Measurements from ENCODE around the gene CAPN11. TPM values are rescaled to one million over a fixed set of nuclear protein-coding genes. Genes with fewer than 3 reads are reported as not detected.

Gene CAPN11
- total RNA-seq, 2 experiments from 2014 or later, result 1.3 to 1.5 TPM

GRCh38 chr6:44223319-44224028, 64.9 kb downstream of the CAPN11 start, which contains the start of gene SLC29A1:
SLC29A1 (plus strand) TSS chr6:44223595; CDS start chr6:44227314, 3,719 bp downstream.
- peaks cover 4% of the 10 kb centered on the region in 2 experiments for H3K27me3 ChIP-seq (ENCODE audit: control insufficient read depth in 1 of 2, insufficient read depth in 2 of 2, low read length in 2 of 2)
- H3K36me3 Mint-ChIP-seq (ENCODE audit: low read depth), result no peaks in the 10 kb centered on the region
- peak; percentile 72 to 92 (median 82) for DNase-seq
- H3K4me3 ChIP-seq (ENCODE audit: low read length), result peak within 1 kb of the TSS; percentile 55
- H3K9me3 ChIP-seq (ENCODE audit: control insufficient read depth in 1 of 2, insufficient read depth in 1 of 2, low read length in 2 of 2), result no peaks in the 10 kb centered on the region
- H3K36me3 ChIP-seq (ENCODE audit: insufficient read depth, low read length), result no peaks in the 10 kb centered on the region
- H3K27ac Mint-ChIP-seq, result no peak within 1 kb of the TSS
- peak within 1 kb of the TSS; percentile 84 for H3K4me3 Mint-ChIP-seq
- no peak for TF ChIP-seq CTCF (IDR thresholded peaks at IDR 0.05)
- H3K27me3 Mint-ChIP-seq, result no peaks in the 10 kb centered on the region
- intact Hi-C loops (cut with DNase I, micrococcal nuclease), result loop anchor here (2.0 to 10.0 kb wide), 4 partner anchors 13 to 589 kb away; partner anchors contain the start of genes SLC35B2 (in 2 of the 2), MAD2L1BP (in 1 of the 2), MRPL14 (in 1 of the 2) and TMEM63B (in 1 of the 2)
- no peak within 1 kb of the TSS for H3K27ac ChIP-seq (ENCODE audit: low read depth in 1 of 2, low read length in 2 of 2)
- H3K4me1 ChIP-seq (ENCODE audit: insufficient read depth, low read length), result peaks cover 38% of the 10 kb centered on the region
- H3K4me1 Mint-ChIP-seq (ENCODE audit: low read depth), result peaks cover 30% of the 10 kb centered on the region
- ChIA-PET CTCF (interaction anchor here (0.8 to 1.8 kb wide), 8 partner anchors 11 to 89 kb away, joined by 3 to 7 read pairs (median 4); partner anchors contain the start of genes AARS2, HSP90AB1 and SLC35B2), POLR2A (interaction anchor here (0.5 to 5.8 kb wide), 7 partner anchors 14 to 46 kb away, joined by 3 to 62 read pairs (median 5); partner anchors contain the start of genes HSP90AB1, SLC35B2 and TMEM151B)
- ATAC-seq (ENCODE audit: poor library complexity), result peak; percentile 88
- H3K9me3 Mint-ChIP-seq, result no peaks in the 10 kb centered on the region

GRCh38 chr6:44224029-44224964, 65.7 kb downstream of the CAPN11 start:
- Histone ChIP-seq H3K4me1 (ENCODE audit: insufficient read depth, low read length) (peaks cover 33% of the 10 kb centered on the region), H3K36me3 (ENCODE audit: insufficient read depth, low read length) (no peaks in the 10 kb centered on the region), H3K4me3 (ENCODE audit: low read length) (peak overlapping the region; percentile 55), H3K9me3 (ENCODE audit: control insufficient read depth in 1 of 2, insufficient read depth in 1 of 2, low read length in 2 of 2) (no peaks in the 10 kb centered on the region), H3K27me3 (ENCODE audit: control insufficient read depth in 1 of 2, insufficient read depth in 2 of 2, low read length in 2 of 2) (peaks cover under 1 to 1% of the 10 kb centered on the region in 2 experiments), H3K27ac (ENCODE audit: low read depth in 1 of 2, low read length in 2 of 2) (no peak overlapping the region)
- CTCF ChIA-PET, result interaction anchor here (0.6 to 1.8 kb wide), 9 partner anchors 11 to 89 kb away, joined by 3 to 7 read pairs (median 4); partner anchors contain the start of genes AARS2, HSP90AB1 and SLC35B2
- Mint-ChIP-seq H3K4me1 (ENCODE audit: low read depth) (peaks cover 28% of the 10 kb centered on the region), H3K4me3 (peak overlapping the region; percentile 84), H3K27me3 (no peaks in the 10 kb centered on the region), H3K27ac (no peak overlapping the region), H3K36me3 (ENCODE audit: low read depth) (no peaks in the 10 kb centered on the region), H3K9me3 (no peaks in the 10 kb centered on the region)
- peak in 1 of 14 experiments; percentile 24 for DNase-seq
- POLR2A ChIA-PET, result interaction anchor here (0.5 to 5.8 kb wide), 6 partner anchors 13 to 52 kb away, joined by 3 to 62 read pairs (median 4); partner anchors contain the start of genes HSP90AB1, SLC35B2 and TMEM151B
- intact Hi-C loops (cut with DNase I, micrococcal nuclease), result loop anchor here (2.0 to 10.0 kb wide), 3 partner anchors 33 to 589 kb away; partner anchors contain the start of genes SLC35B2 (in 2 of the 2), MAD2L1BP (in 1 of the 2), MRPL14 (in 1 of the 2) and TMEM63B (in 1 of the 2)
- no peak for TF ChIP-seq CTCF (IDR thresholded peaks at IDR 0.05)
- ATAC-seq (ENCODE audit: poor library complexity), result no peak

GRCh38 chr6:44224965-44225305, 66.3 kb downstream of the CAPN11 start:
- no peaks in the 10 kb centered on the region for H3K36me3 ChIP-seq (ENCODE audit: insufficient read depth, low read length)
- Mint-ChIP-seq H3K36me3 (ENCODE audit: low read depth) (no peaks in the 10 kb centered on the region), H3K9me3 (no peaks in the 10 kb centered on the region), H3K4me3 (peak overlapping the region; percentile 84), H3K27me3 (no peaks in the 10 kb centered on the region), H3K4me1 (ENCODE audit: low read depth) (peaks cover 28% of the 10 kb centered on the region), H3K27ac (no peak overlapping the region)
- ATAC-seq (ENCODE audit: poor library complexity), result no peak
- POLR2A ChIA-PET, result interaction anchor here (0.9 to 5.8 kb wide), 5 partner anchors 13 to 53 kb away, joined by 3 to 62 read pairs (median 5); partner anchors contain the start of genes HSP90AB1, SLC35B2 and TMEM151B
- no peaks in the 10 kb centered on the region for H3K27me3 ChIP-seq (ENCODE audit: control insufficient read depth in 1 of 2, insufficient read depth in 2 of 2, low read length in 2 of 2)
- CTCF ChIA-PET, result interaction anchor here (1.3 kb wide), 1 partner anchor 32 kb away, joined by 5 read pairs; the partner anchor contains the start of gene SLC35B2
- no peak for DNase-seq
- H3K9me3 ChIP-seq (ENCODE audit: control insufficient read depth in 1 of 2, insufficient read depth in 1 of 2, low read length in 2 of 2), result no peaks in the 10 kb centered on the region
- H3K4me1 ChIP-seq (ENCODE audit: insufficient read depth, low read length), result peaks cover 27% of the 10 kb centered on the region
- TF ChIP-seq CTCF (IDR thresholded peaks at IDR 0.05), result no peak
- no peak overlapping the region for H3K27ac ChIP-seq (ENCODE audit: low read depth in 1 of 2, low read length in 2 of 2)
- no peak overlapping the region for H3K4me3 ChIP-seq (ENCODE audit: low read length)
- intact Hi-C loops (cut with DNase I, micrococcal nuclease), result loop anchor here (2.0 to 10.0 kb wide), 3 partner anchors 32 to 590 kb away; partner anchors contain the start of genes SLC35B2 (in 2 of the 2), MAD2L1BP (in 1 of the 2), MRPL14 (in 1 of the 2) and TMEM63B (in 1 of the 2)

All from CD4-positive, alpha-beta T cell (primary cell).